K562 (cell line): ENCODE data around the gene WDR31. TPM values are rescaled to one million over a fixed set of nuclear protein-coding genes. Genes with fewer than 3 reads are reported as not detected.

ENCODE experiments used
- ATF7 ChIP-seq: fragments of 450-650 bp; IDR thresholded peaks from 2 replicates; pipeline ENCODE4 v1.7.1; 2014; ENCODE audit warnings: mild to moderate bottlenecking, moderate library complexity
- DPF2 ChIP-seq: fragments of 450-650 bp; IDR thresholded peaks from 2 replicates; pipeline ENCODE4 v1.6.1; 2016
- ERF ChIP-seq: fragments of 450-650 bp; formaldehyde crosslinking; IDR thresholded peaks from 2 replicates; pipeline ENCODE4 v1.4.0; 2020; ENCODE audit warnings: mild to moderate bottlenecking, mixed read lengths
- FOXO4 ChIP-seq: fragments of 450-650 bp; formaldehyde crosslinking; IDR thresholded peaks from 2 replicates; pipeline ENCODE4 v1.4.0; 2020; ENCODE audit warnings: mild to moderate bottlenecking, moderate library complexity
- GABPB2 ChIP-seq: fragments of 250-450 bp; sonication (Bioruptor Pico); conservative IDR thresholded peaks from 2 replicates; pipeline ENCODE4 v1.5.1; 2021; ENCODE audit warnings: mild to moderate bottlenecking
- HOXB6 ChIP-seq: fragments of 250-450 bp; sonication (Bioruptor Pico); IDR thresholded peaks from 2 replicates; pipeline ENCODE4 v1.5.1; 2022; ENCODE audit warnings: mild to moderate bottlenecking, borderline replicate concordance
- ID3 ChIP-seq, 2 experiments: fragments of 250-450 bp in 1 of 2; fragments of 450-650 bp in 1 of 2; sonication (Bioruptor Pico) in 1 of 2; IDR thresholded peaks; 2 replicates each; pipeline versions ENCODE4 v1.6.1 to v1.8.0; 2016 to 2021; ENCODE audit warnings: mild to moderate bottlenecking in 2 of 2, moderate library complexity in 2 of 2, missing compliant biosample characterization in 1 of 2, missing genetic modification characterization in 1 of 2
- KDM5B ChIP-seq: fragments of 200-600 bp; sonication (generic); IDR thresholded peaks from 2 replicates; pipeline ENCODE4 v1.6.1; 2012; ENCODE audit warnings: low read depth, mild to moderate bottlenecking, moderate library complexity, low read length, control low read depth, inconsistent platforms; ENCODE audit not compliant: insufficient replicate concordance
- KLF6 ChIP-seq: fragments of 250-450 bp; sonication (Bioruptor Pico); IDR thresholded peaks from 2 replicates; pipeline ENCODE4 v1.4.0; 2020; ENCODE audit warnings: mild to moderate bottlenecking, moderate library complexity, borderline replicate concordance
- MCM7 ChIP-seq, 2 experiments: fragments of 450-650 bp; IDR thresholded peaks; 2 replicates each; pipeline ENCODE4 v1.6.1; 2016 to 2018
- NFE2 ChIP-seq: IDR thresholded peaks from 2 replicates; pipeline ENCODE4 v1.6.1; 2014; ENCODE audit warnings: antibody characterized with exemption, low read depth
- NFXL1 ChIP-seq: fragments of 450-650 bp; formaldehyde crosslinking; IDR thresholded peaks from 2 replicates; pipeline ENCODE4 v1.4.0; 2021; ENCODE audit warnings: mild to moderate bottlenecking
- NR1H2 ChIP-seq: sonication (generic); formaldehyde crosslinking; IDR thresholded peaks from 2 replicates; pipeline ENCODE4 v1.4.0; 2020; ENCODE audit warnings: mild to moderate bottlenecking, missing genetic modification reagents
- RBBP5 ChIP-seq: fragments of 200-600 bp; sonication (generic); IDR thresholded peaks from 2 replicates; pipeline ENCODE4 v1.6.1; 2012; ENCODE audit warnings: borderline replicate concordance, mild to moderate bottlenecking, low read length, control low read depth, inconsistent platforms; ENCODE audit not compliant: insufficient read depth, poor library complexity, severe bottlenecking
- SIX5 ChIP-seq, 2 experiments: IDR thresholded peaks; 2 replicates each; pipeline ENCODE4 v1.6.1; 2011; ENCODE audit warnings: low read length in 2 of 2, borderline replicate concordance in 1 of 2, low read depth in 1 of 2, mild to moderate bottlenecking in 1 of 2, moderate library complexity in 1 of 2; ENCODE audit not compliant: insufficient read depth in 1 of 2
- SRSF1 ChIP-seq: fragments of 200-400 bp; formaldehyde crosslinking; IDR thresholded peaks from 2 replicates; pipeline ENCODE4 v1.6.1; 2017; ENCODE audit warnings: mild to moderate bottlenecking, low read depth, low read length, moderate library complexity
- ZFX ChIP-seq: sonication (generic); formaldehyde crosslinking; IDR thresholded peaks from 2 replicates; pipeline ENCODE4 v1.8.0; 2022; ENCODE audit warnings: mild to moderate bottlenecking, missing genetic modification reagents, moderate library complexity
- ZKSCAN1 ChIP-seq: fragments of 150-350 bp; IDR thresholded peaks from 2 replicates; pipeline ENCODE4 v1.6.1; 2016; ENCODE audit warnings: low read depth, low read length
- ZKSCAN8 ChIP-seq: fragments of 200-800 bp; sonication (Bioruptor generic); IDR thresholded peaks from 2 replicates; pipeline ENCODE4 v1.6.1; 2016; ENCODE audit warnings: missing genetic modification characterization, missing compliant biosample characterization
- ZNF263 ChIP-seq: sonication (generic); formaldehyde crosslinking; IDR thresholded peaks from 2 replicates; pipeline ENCODE4 v1.8.0; 2022; ENCODE audit warnings: mild to moderate bottlenecking, missing genetic modification reagents, borderline replicate concordance
- ZNF695 ChIP-seq: fragments of 450-650 bp; formaldehyde crosslinking; IDR thresholded peaks from 2 replicates; pipeline ENCODE4 v1.4.0; 2020; ENCODE audit warnings: mild to moderate bottlenecking, moderate library complexity
- ZNF75A ChIP-seq: fragments of 450-650 bp; formaldehyde crosslinking; IDR thresholded peaks from 2 replicates; pipeline ENCODE4 v1.4.0; 2020; ENCODE audit warnings: mild to moderate bottlenecking
- ZNF780A ChIP-seq: fragments of 250-450 bp; sonication (Bioruptor Pico); IDR thresholded peaks from 2 replicates; pipeline ENCODE4 v1.5.0; 2021; ENCODE audit warnings: mild to moderate bottlenecking
- polyA plus RNA-seq, 8 experiments: library from polyadenylated mRNA; depleted of rRNA in 4 of 8; stranded (reverse) in 5 of 8; unstranded in 3 of 8; fragments of >200 nt; fragmentation: Nextera tagmentation in 2 of 8; fragmentation: Illumina TruSeq in 1 of 8; extraction: Ambion mirVana in 2 of 8; extraction: Trizol in 1 of 8; gene quantifications; 2 replicates each; pipeline versions ENCODE4 v1.2.1 to v1.2.3, GENCODE V29; 2011 to 2014; ENCODE audit warnings: inconsistent platforms in 1 of 8, missing spikeins in 1 of 8
- total RNA-seq, 7 experiments: library from RNA; depleted of rRNA in 6 of 7; stranded (reverse); fragments of >200 nt in 6 of 7; fragmentation: Illumina TruSeq in 2 of 7; extraction: Trizol in 2 of 7; gene quantifications; 2 replicates each; pipeline versions ENCODE4 v1.2.1 to v1.2.3, GENCODE V29; 2011 to 2021; ENCODE audit warnings: low replicate concordance in 1 of 7
- TF ChIP-seq, protein P1 (sequence below): fragments of 450-650 bp; IDR thresholded peaks from 2 replicates; pipeline ENCODE4 v1.6.1; 2017; ENCODE audit warnings: mild to moderate bottlenecking, moderate library complexity
- TF ChIP-seq, protein P2 (sequence below), 2 experiments: fragments of 450-650 bp in 1 of 2; sonication (generic) in 1 of 2; formaldehyde crosslinking; conservative IDR thresholded peaks; 2 replicates each; pipeline versions ENCODE4 v1.4.0 to v1.8.1; 2020 to 2022; ENCODE audit warnings: mild to moderate bottlenecking in 1 of 2, missing genetic modification reagents in 1 of 2

WDR31 gene
- total and polyA plus RNA-seq, 9 of the 15 experiments (the other 6 are each of a cell fraction or from before 2014, with no cell fraction given), result 0.35 to 1.8 (median 0.95) TPM

DNA sequence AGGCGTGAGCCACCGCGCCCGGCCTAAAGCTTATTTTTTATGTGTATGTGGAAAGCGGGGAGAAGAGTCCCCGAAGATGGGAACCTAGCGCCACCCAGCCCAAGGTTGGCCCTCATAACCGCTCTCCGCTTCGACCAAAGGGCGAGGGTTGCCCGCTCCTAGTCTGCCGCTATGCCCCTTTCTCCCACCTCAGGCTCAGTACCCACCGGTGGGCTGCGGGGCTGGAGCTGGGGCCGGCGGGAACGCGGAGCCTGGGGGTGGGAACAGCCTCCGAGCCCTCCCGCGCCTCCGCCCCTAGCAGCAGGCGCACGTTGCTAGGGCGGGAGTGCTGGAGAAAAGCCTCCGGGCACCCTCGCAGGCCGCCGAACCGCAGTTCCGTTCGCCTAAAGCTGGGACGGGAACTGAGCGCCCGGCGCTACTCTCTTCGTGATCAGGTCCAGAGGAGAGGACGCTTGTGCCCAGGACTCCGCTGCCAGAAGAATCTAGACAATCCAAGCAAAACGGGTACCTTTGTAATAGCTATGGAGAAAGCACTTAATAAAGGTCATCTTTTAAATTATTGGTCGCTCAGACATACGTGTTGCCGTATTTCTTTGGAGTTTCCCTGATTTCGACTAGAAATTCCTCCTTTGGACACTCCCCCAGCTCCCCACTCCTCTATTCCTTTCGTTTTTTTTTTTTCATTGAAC lies at the start of gene WDR31 (continued):
- TF ChIP-seq FOXO4 (CRISPR knock-in tag) (no peak), GABPB2 (CRISPR knock-in tag) (no peak), KDM5B (peak; percentile 85), KLF6 (no peak), ERF (no peak), ATF7 (peak; percentile 70), RBBP5 (peak; percentile 85), ZNF695 (no peak), NFE2 (peak; percentile 38; the same call in 1 of the 2 replicates), SRSF1 (no peak), ZKSCAN8 (CRISPR knock-in tag) (no peak), ZKSCAN1 (peak; percentile 81; the same call in 1 of the 2 replicates), NFXL1 (CRISPR knock-in tag) (no peak), HOXB6 (no peak), NR1H2 (CRISPR knock-in tag) (peak; percentile 85; the same call in 1 of the 2 replicates), ZNF263 (0 out of 2 replicates have a peak, but pooled peaks have one; percentile 25), ID3 (CRISPR knock-in tag; IDR thresholded peaks at IDR 0.05) (no peak), ID3 (tag; IDR thresholded peaks at IDR 0.05) (0 out of 2 replicates have a peak, but pooled peaks have one; percentile 13), ZFX (peak; percentile 72), SIX5 (IDR thresholded peaks at IDR 0.05; ENCODE audit: borderline replicate concordance in 1 of 2, insufficient read depth in 1 of 2, low read depth in 1 of 2, low read length in 2 of 2) (peak; percentile 29 to 43; a peak in 2 of 4 replicates), MCM7 (IDR thresholded peaks at IDR 0.05) (no peak), ZNF75A (CRISPR knock-in tag) (no peak), DPF2 (0 out of 2 replicates have a peak, but pooled peaks have one; percentile 15), ZNF780A (CRISPR knock-in tag) (no peak)
- TF ChIP-seq, protein P1, sequence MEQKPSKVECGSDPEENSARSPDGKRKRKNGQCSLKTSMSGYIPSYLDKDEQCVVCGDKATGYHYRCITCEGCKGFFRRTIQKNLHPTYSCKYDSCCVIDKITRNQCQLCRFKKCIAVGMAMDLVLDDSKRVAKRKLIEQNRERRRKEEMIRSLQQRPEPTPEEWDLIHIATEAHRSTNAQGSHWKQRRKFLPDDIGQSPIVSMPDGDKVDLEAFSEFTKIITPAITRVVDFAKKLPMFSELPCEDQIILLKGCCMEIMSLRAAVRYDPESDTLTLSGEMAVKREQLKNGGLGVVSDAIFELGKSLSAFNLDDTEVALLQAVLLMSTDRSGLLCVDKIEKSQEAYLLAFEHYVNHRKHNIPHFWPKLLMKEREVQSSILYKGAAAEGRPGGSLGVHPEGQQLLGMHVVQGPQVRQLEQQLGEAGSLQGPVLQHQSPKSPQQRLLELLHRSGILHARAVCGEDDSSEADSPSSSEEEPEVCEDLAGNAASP, result no peak
- TF ChIP-seq, protein P2, sequence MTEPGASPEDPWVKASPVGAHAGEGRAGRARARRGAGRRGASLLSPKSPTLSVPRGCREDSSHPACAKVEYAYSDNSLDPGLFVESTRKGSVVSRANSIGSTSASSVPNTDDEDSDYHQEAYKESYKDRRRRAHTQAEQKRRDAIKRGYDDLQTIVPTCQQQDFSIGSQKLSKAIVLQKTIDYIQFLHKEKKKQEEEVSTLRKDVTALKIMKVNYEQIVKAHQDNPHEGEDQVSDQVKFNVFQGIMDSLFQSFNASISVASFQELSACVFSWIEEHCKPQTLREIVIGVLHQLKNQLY (CRISPR knock-in tag; conservative IDR thresholded peaks at IDR 0.05), result no peak
